Measurements from ENCODE around the gene SLC9C2.
"Not testable (repeated sequence)": the region's sequence is repeated elsewhere in the genome, so short reads cannot be mapped to it uniquely, and the experiment has no call there.

Gene SLC9C2

GRCh38 chr1:173488001-173488400 lies 114.9 kb downstream of the SLC9C2 start:
- DNase-seq (ENCODE audit: low read depth in 1 of 2, low spot score in 1 of 2), result no peak

GRCh38 chr1:173485401-173485800 lies 117.5 kb downstream of the SLC9C2 start:
- DNase-seq (ENCODE audit: low read depth in 1 of 2, low spot score in 1 of 2), result no peak

GRCh38 chr1:173484276-173484675 lies 118.6 kb downstream of the SLC9C2 start:
- DNase-seq (ENCODE audit: low read depth in 1 of 2, low spot score in 1 of 2), result no peak

GRCh38 chr1:173482683-173483082 lies 120.2 kb downstream of the SLC9C2 start:
- DNase-seq (ENCODE audit: low read depth in 1 of 2, low spot score in 1 of 2), result no peak

GRCh38 chr1:173481195-173481772 lies 121.6 kb downstream of the SLC9C2 start:
- DNase-seq (ENCODE audit: low read depth in 1 of 2, low spot score in 1 of 2), result no peak

GRCh38 chr1:173479649-173480048 lies 123.2 kb downstream of the SLC9C2 start:
- no peak for DNase-seq (ENCODE audit: low read depth in 1 of 2, low spot score in 1 of 2)

- DNase-seq (ENCODE audit: low read depth in 1 of 2, low spot score in 1 of 2), result no peak
These were observed 124.7 kb downstream of the SLC9C2 start for GRCh38 chr1:173478094-173478674.

- DNase-seq (ENCODE audit: low read depth in 1 of 2, low spot score in 1 of 2), result no peak
These were observed 125.4 kb downstream of the SLC9C2 start, which contains the start of gene PRDX6 for GRCh38 chr1:173477286-173478093. Gene PRDX6 (plus strand): TSS chr1:173477335. CDS start chr1:173477398, 63 bp downstream.

- DNase-seq (ENCODE audit: low read depth in 1 of 2, low spot score in 1 of 2), result peak; percentile 68 to 75
These were observed 126.1 kb downstream of the SLC9C2 start for GRCh38 chr1:173476665-173477285.

- DNase-seq (ENCODE audit: low read depth in 1 of 2, low spot score in 1 of 2), result no peak
These were observed 126.6 kb downstream of the SLC9C2 start for GRCh38 chr1:173476197-173476664.

- DNase-seq (ENCODE audit: low read depth in 1 of 2, low spot score in 1 of 2), result no peak
These were observed 127.2 kb downstream of the SLC9C2 start for GRCh38 chr1:173475564-173476196.

- not testable (repeated sequence) for DNase-seq (ENCODE audit: low read depth in 1 of 2, low spot score in 1 of 2)
These were observed 128.0 kb downstream of the SLC9C2 start for GRCh38 chr1:173474780-173475421.

- DNase-seq (ENCODE audit: low read depth in 1 of 2, low spot score in 1 of 2), result no peak
These were observed 128.6 kb downstream of the SLC9C2 start for GRCh38 chr1:173474097-173474779.

GRCh38 chr1:173473599-173474011 lies 129.3 kb downstream of the SLC9C2 start:
- DNase-seq (ENCODE audit: low read depth in 1 of 2, low spot score in 1 of 2), result no peak

- no peak for DNase-seq (ENCODE audit: low read depth in 1 of 2, low spot score in 1 of 2)
These were observed 132.3 kb downstream of the SLC9C2 start for GRCh38 chr1:173470608-173471007.

GRCh38 chr1:173469656-173470055 lies 133.2 kb downstream of the SLC9C2 start:
- DNase-seq (ENCODE audit: low read depth in 1 of 2, low spot score in 1 of 2), result no peak

- no peak for DNase-seq (ENCODE audit: low read depth in 1 of 2, low spot score in 1 of 2)
These were observed 135.4 kb downstream of the SLC9C2 start for GRCh38 chr1:173467426-173467825.

GRCh38 chr1:173464185-173464584 lies 138.7 kb downstream of the SLC9C2 start:
- not testable (repeated sequence) for DNase-seq (ENCODE audit: low read depth in 1 of 2, low spot score in 1 of 2)

- DNase-seq (ENCODE audit: low read depth in 1 of 2, low spot score in 1 of 2), result not testable (repeated sequence)
These were observed 140.2 kb downstream of the SLC9C2 start for GRCh38 chr1:173462666-173463065.

GRCh38 chr1:173459885-173460284 lies 143.0 kb downstream of the SLC9C2 start:
- DNase-seq (ENCODE audit: low read depth in 1 of 2, low spot score in 1 of 2), result no peak
